CD14-positive monocyte (primary cell): Measurements from ENCODE around the gene STRIP2. TPM values are rescaled to one million over a fixed set of nuclear protein-coding genes. Genes with fewer than 3 reads are reported as not detected.

ENCODE experiments used
- DNase-seq, 3 donors: peaks; one replicate each; pipeline ENCODE4 v3.0.0-alpha.2; 2011 to 2022
- H2AFZ ChIP-seq: 2 replicates; pipeline ENCODE4 v1.6.0; 2012; ENCODE audit warnings: mild to moderate bottlenecking, low read depth, low read length, inconsistent platforms; ENCODE audit not compliant: insufficient read depth, poor library complexity, severe bottlenecking
- H3K27ac ChIP-seq, 2 donors: 1 replicate in 1 of 2; 2 replicates in 1 of 2; pipeline ENCODE4 v1.5.1; 2012 to 2013; ENCODE audit warnings: low read length in 2 of 2, control low read depth in 1 of 2, inconsistent platforms in 1 of 2, low read depth in 1 of 2, mild to moderate bottlenecking in 1 of 2
- H3K27me3 ChIP-seq, 2 donors: one replicate each; pipeline versions ENCODE4 v1.6.0 to v1.6.1; 2011 to 2013; ENCODE audit warnings: low read length in 2 of 2; ENCODE audit not compliant: control insufficient read depth in 2 of 2, insufficient read depth in 2 of 2
- H3K36me3 ChIP-seq, 2 donors: replicated peaks in 1 of 2; 1 replicate in 1 of 2; 2 replicates in 1 of 2; pipeline versions ENCODE4 v1.5.1 to v1.6.1; 2012 to 2013; ENCODE audit warnings: low read length in 2 of 2, control low read depth in 1 of 2, inconsistent platforms in 1 of 2, mild to moderate bottlenecking in 1 of 2; ENCODE audit not compliant: insufficient read depth in 2 of 2, control insufficient read depth in 1 of 2
- H3K4me1 ChIP-seq, 2 donors: 1 replicate in 1 of 2; 2 replicates in 1 of 2; pipeline versions ENCODE4 v1.5.1 to v1.6.1; 2012 to 2013; ENCODE audit warnings: low read length in 2 of 2, control low read depth in 1 of 2, inconsistent platforms in 1 of 2, mild to moderate bottlenecking in 1 of 2, moderate library complexity in 1 of 2; ENCODE audit not compliant: insufficient read depth in 2 of 2, control insufficient read depth in 1 of 2
- H3K4me2 ChIP-seq: replicated peaks from 2 replicates; pipeline ENCODE3; 2012; ENCODE audit warnings: low read length, moderate library complexity, mild to moderate bottlenecking; ENCODE audit not compliant: poor library complexity, severe bottlenecking; ENCODE audit errors: extremely low read depth
- H3K4me3 ChIP-seq, 3 experiments: fragments of 200-600 bp in 1 of 3; sonication (generic) in 1 of 3; replicated peaks in 1 of 3; 1 replicate in 2 of 3; 2 replicates in 1 of 3; pipeline ENCODE4 v1.5.1; 2011 to 2013; ENCODE audit warnings: low read length in 3 of 3, mild to moderate bottlenecking in 3 of 3, control low read depth in 2 of 3, low read depth in 2 of 3, inconsistent platforms in 1 of 3, moderate library complexity in 1 of 3
- H3K79me2 ChIP-seq: 2 replicates; pipeline ENCODE4 v1.6.0; 2012; ENCODE audit warnings: mild to moderate bottlenecking, control low read depth, inconsistent platforms, low read length, moderate library complexity; ENCODE audit not compliant: insufficient read depth
- H3K9ac ChIP-seq: 2 replicates; pipeline ENCODE4 v1.6.0; 2017; ENCODE audit warnings: low read length, mild to moderate bottlenecking; ENCODE audit not compliant: insufficient read depth, poor library complexity, severe bottlenecking
- H3K9me3 ChIP-seq, 2 donors: replicated peaks in 1 of 2; 1 replicate in 1 of 2; 2 replicates in 1 of 2; pipeline versions ENCODE4 v1.5.1 to v1.6.1; 2012 to 2013; ENCODE audit warnings: low read length in 2 of 2, control low read depth in 1 of 2; ENCODE audit not compliant: control insufficient read depth in 1 of 2, insufficient read depth in 1 of 2
- H4K20me1 ChIP-seq: 2 replicates; pipeline ENCODE4 v1.6.0; 2012; ENCODE audit warnings: mild to moderate bottlenecking, low read length, control low read depth, moderate library complexity; ENCODE audit not compliant: insufficient read depth
- H3K27ac Mint-ChIP-seq, 7 donors: one replicate each; pipeline ENCODE4 v1.8.0; 2020; ENCODE audit warnings: mild to moderate bottlenecking in 7 of 7, mixed read lengths in 7 of 7, moderate library complexity in 6 of 7, inconsistent platforms in 2 of 7
- H3K27me3 Mint-ChIP-seq, 3 donors: one replicate each; pipeline ENCODE4 v1.8.0; 2021 to 2022; ENCODE audit warnings: low read depth in 3 of 3, mild to moderate bottlenecking in 3 of 3, mixed read lengths in 3 of 3, moderate library complexity in 3 of 3, inconsistent platforms in 1 of 3
- H3K36me3 Mint-ChIP-seq, 2 donors: one replicate each; pipeline ENCODE4 v1.8.0; 2020; ENCODE audit warnings: mixed read lengths in 2 of 2, inconsistent platforms in 1 of 2, mild to moderate bottlenecking in 1 of 2
- H3K4me1 Mint-ChIP-seq: one replicate; pipeline ENCODE4 v1.8.0; 2020; ENCODE audit warnings: mild to moderate bottlenecking, mixed read lengths
- H3K4me3 Mint-ChIP-seq, 2 donors: one replicate each; pipeline ENCODE4 v1.8.0; 2020; ENCODE audit warnings: mild to moderate bottlenecking in 2 of 2, mixed read lengths in 2 of 2, moderate library complexity in 1 of 2
- H3K9me3 Mint-ChIP-seq, 7 donors: one replicate each; pipeline ENCODE4 v1.8.0; 2020 to 2022; ENCODE audit warnings: mixed read lengths in 7 of 7, mild to moderate bottlenecking in 6 of 7, moderate library complexity in 6 of 7, inconsistent platforms in 2 of 7
- WGBS: methylation state at CpG from one replicate; pipeline ENCODE4 v1.1.5; 2013; ENCODE audit warnings: missing lambda C conversion rate; ENCODE audit not compliant: insufficient coverage; 5-methylcytosine and 5-hydroxymethylcytosine counted together
- intact Hi-C, 2 donors: fragments of 100-400 bp; cut with micrococcal nuclease; formaldehyde crosslinking; loops; one replicate each; pipeline versions ENCODE4 v1.15.0 to v1.15.1; 2023
- polyA plus RNA-seq, 3 donors: library from polyadenylated mRNA; depleted of rRNA in 1 of 3; unstranded in 2 of 3; stranded (reverse) in 1 of 3; fragments of 300-500 nt in 2 of 3; fragments of >200 nt in 1 of 3; fragmentation: Illumina TruSeq in 2 of 3; gene quantifications; 1 replicate in 2 of 3; 2 replicates in 1 of 3; pipeline ENCODE4 v1.2.3, GENCODE V29; 2012 to 2021
- TF ChIP-seq, protein P1 (sequence below): fragments of 200-600 bp; IDR thresholded peaks from one replicate; pipeline ENCODE4 v1.8.0; 2022; ENCODE audit warnings: antibody characterized with exemption, mild to moderate bottlenecking

The STRIP2 gene
- polyA plus RNA-seq, 3 donors, result 0.11 to 0.12 TPM; not detected in 1

DNA sequence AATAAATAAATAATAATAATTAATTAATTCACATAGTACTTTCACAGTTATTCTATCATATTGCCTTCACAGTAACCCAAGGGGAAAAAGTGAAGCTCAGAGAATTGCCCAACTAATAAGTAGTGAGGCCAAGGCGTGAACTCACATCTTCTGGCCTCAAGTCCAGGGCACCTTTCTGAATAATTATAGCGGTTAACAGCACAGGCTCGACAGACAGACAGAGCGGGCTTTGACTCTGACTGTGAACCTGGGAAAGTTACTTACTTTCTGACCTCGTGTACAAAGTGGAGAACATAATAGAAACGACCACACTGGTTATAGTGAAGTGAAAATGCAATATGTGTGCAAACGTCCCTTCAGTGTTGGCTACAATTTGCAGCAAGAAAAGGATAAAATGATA, 62.4 kb downstream of the STRIP2 start:
- H3K36me3 Mint-ChIP-seq, result peaks cover 0 to 4% of the 10 kb centered on the region in 2 donors
- WGBS, result 77% methylated on average over 7 of the region's 7 CpGs
- H3K27me3 Mint-ChIP-seq, result peaks cover 9 to 14% (median 10%) of the 10 kb centered on the region in 3 donors
- no peak overlapping the region for H3K4me3 ChIP-seq
- H3K9me3 ChIP-seq, result no peaks in the 10 kb centered on the region
- no peaks in the 10 kb centered on the region for H3K36me3 ChIP-seq
- H3K9ac ChIP-seq, result no peak overlapping the region
- H3K4me3 Mint-ChIP-seq, result no peak overlapping the region
- no peak overlapping the region for H3K4me2 ChIP-seq
- no peaks in the 10 kb centered on the region for H3K79me2 ChIP-seq
- DNase-seq, result no peak
- intact Hi-C loops, result no loop called here
- no peak overlapping the region for H3K27ac Mint-ChIP-seq
- peaks cover 0 to 5% of the 10 kb centered on the region in 2 donors for H3K27me3 ChIP-seq
- TF ChIP-seq, protein P1, sequence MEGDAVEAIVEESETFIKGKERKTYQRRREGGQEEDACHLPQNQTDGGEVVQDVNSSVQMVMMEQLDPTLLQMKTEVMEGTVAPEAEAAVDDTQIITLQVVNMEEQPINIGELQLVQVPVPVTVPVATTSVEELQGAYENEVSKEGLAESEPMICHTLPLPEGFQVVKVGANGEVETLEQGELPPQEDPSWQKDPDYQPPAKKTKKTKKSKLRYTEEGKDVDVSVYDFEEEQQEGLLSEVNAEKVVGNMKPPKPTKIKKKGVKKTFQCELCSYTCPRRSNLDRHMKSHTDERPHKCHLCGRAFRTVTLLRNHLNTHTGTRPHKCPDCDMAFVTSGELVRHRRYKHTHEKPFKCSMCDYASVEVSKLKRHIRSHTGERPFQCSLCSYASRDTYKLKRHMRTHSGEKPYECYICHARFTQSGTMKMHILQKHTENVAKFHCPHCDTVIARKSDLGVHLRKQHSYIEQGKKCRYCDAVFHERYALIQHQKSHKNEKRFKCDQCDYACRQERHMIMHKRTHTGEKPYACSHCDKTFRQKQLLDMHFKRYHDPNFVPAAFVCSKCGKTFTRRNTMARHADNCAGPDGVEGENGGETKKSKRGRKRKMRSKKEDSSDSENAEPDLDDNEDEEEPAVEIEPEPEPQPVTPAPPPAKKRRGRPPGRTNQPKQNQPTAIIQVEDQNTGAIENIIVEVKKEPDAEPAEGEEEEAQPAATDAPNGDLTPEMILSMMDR, result no peak
- no peak overlapping the region for H3K27ac ChIP-seq
- H3K4me1 Mint-ChIP-seq, result peaks cover 5% of the 10 kb centered on the region
- peaks cover under 1% of the 10 kb centered on the region in 2 donors for H3K4me1 ChIP-seq
- no peak overlapping the region for H2AFZ ChIP-seq
- peaks cover 0 to 2% (median 0%) of the 10 kb centered on the region in 7 donors for H3K9me3 Mint-ChIP-seq
- H4K20me1 ChIP-seq, result no peaks in the 10 kb centered on the region

DNA sequence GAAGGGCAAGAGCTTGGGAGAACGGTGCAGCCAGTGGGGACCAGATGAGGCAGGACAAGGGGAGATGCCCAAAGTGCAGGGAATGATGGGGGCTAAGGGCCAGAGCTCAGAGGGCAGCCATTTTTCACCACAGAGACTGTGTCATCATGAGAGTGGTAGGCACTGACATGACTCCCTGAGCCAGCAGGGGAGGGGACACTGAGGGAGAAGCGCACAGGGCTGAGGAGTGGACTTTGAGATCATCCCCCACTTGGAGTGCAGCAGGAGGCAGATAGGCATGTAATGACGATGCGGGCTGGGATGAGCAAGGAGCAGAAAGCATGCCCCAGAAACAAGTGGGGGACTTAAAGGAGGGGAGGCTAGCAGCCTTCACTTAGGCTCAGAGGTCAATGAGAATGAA, 62.9 kb downstream of the STRIP2 start:
- Mint-ChIP-seq H3K4me3 (no peak overlapping the region), H3K36me3 (peaks cover 0 to 4% of the 10 kb centered on the region in 2 donors), H3K27me3 (peaks cover 11 to 18% (median 13%) of the 10 kb centered on the region in 3 donors), H3K9me3 (peaks cover 0 to 2% (median 0%) of the 10 kb centered on the region in 7 donors), H3K4me1 (peaks cover 8% of the 10 kb centered on the region), H3K27ac (peak overlapping the region in 1 of 7 donors; percentile 12)
- TF ChIP-seq, protein P1, result no peak
- no peak overlapping the region for H3K4me3 ChIP-seq
- no peak overlapping the region for H3K27ac ChIP-seq
- peaks cover 2 to 5% of the 10 kb centered on the region in 2 donors for H3K27me3 ChIP-seq
- WGBS, result 87% methylated on average over 4 of the region's 4 CpGs
- H4K20me1 ChIP-seq, result no peaks in the 10 kb centered on the region
- H3K4me1 ChIP-seq, result peaks cover 4 to 5% of the 10 kb centered on the region in 2 donors
- H3K4me2 ChIP-seq, result no peak overlapping the region
- H3K36me3 ChIP-seq, result no peaks in the 10 kb centered on the region
- no peak for DNase-seq
- no peaks in the 10 kb centered on the region for H3K9me3 ChIP-seq
- intact Hi-C loops, result no loop called here
- H3K79me2 ChIP-seq, result no peaks in the 10 kb centered on the region
- H3K9ac ChIP-seq, result no peak overlapping the region
- H2AFZ ChIP-seq, result no peak overlapping the region
